GM12865 (cell line): Measurements from ENCODE around the gene FOXJ3.

Experiments used
- DNase-seq: peaks from one replicate; pipeline ENCODE4 v3.0.0; 2010; ENCODE audit warnings: low read depth
- H3K4me3 ChIP-seq: 2 replicates; pipeline ENCODE4 v1.5.1; 2011; ENCODE audit warnings: mild to moderate bottlenecking, low read depth, low read length, control low read depth
- CTCF ChIP-seq: IDR thresholded peaks from 2 replicates; pipeline ENCODE4 v1.5.1; 2011; ENCODE audit warnings: low read length, control low read depth, low read depth, inconsistent platforms; ENCODE audit not compliant: insufficient read depth; ENCODE audit errors: missing control alignments

Gene FOXJ3

GRCh38 chr1:42135426-42135825, 199.6 kb downstream of the FOXJ3 start:
- no peak for TF ChIP-seq CTCF
- DNase-seq = no peak
- no peak overlapping the region for H3K4me3 ChIP-seq

- H3K4me3 ChIP-seq = no peak overlapping the region
- no peak for TF ChIP-seq CTCF
- DNase-seq = no peak
These were observed 201.1 kb downstream of the FOXJ3 start for GRCh38 chr1:42133809-42134526.

- no peak for TF ChIP-seq CTCF
- DNase-seq = no peak
- H3K4me3 ChIP-seq = no peak overlapping the region
These were observed 201.6 kb downstream of the FOXJ3 start for GRCh38 chr1:42133390-42133789.

GRCh38 chr1:42130061-42130660, 204.9 kb downstream of the FOXJ3 start:
- DNase-seq = no peak
- H3K4me3 ChIP-seq = no peak overlapping the region
- TF ChIP-seq CTCF = no peak

- DNase-seq = no peak
- TF ChIP-seq CTCF = no peak
- H3K4me3 ChIP-seq = no peak overlapping the region
These were observed 206.1 kb downstream of the FOXJ3 start for GRCh38 chr1:42128964-42129363.

- TF ChIP-seq CTCF = no peak
- H3K4me3 ChIP-seq = no peak overlapping the region
- no peak for DNase-seq
These were observed 206.5 kb downstream of the FOXJ3 start for GRCh38 chr1:42128499-42128898.

- H3K4me3 ChIP-seq = no peak overlapping the region
- DNase-seq = no peak
- TF ChIP-seq CTCF = no peak
These were observed 207.3 kb downstream of the FOXJ3 start for GRCh38 chr1:42127767-42128166.
